Colonic mucosa (tissue), 4 donors: ENCODE data around the gene PIGU. TPM values are rescaled to one million over a fixed set of nuclear protein-coding genes. Genes with fewer than 3 reads are reported as not detected.
A peak's percentile ranks its signal among the peaks of the same experiment; 100 is the strongest.

Experiments
- DNase-seq: peaks from one replicate; pipeline ENCODE4 v3.0.0-alpha.2; 2020
- H3K27ac ChIP-seq: fragments of 200-600 bp; one replicate; pipeline ENCODE4 v1.8.0; 2021
- H3K27me3 ChIP-seq: fragments of 200-600 bp; one replicate; pipeline ENCODE4 v1.8.0; 2021
- H3K36me3 ChIP-seq: fragments of 200-600 bp; one replicate; pipeline ENCODE4 v1.8.0; 2021
- H3K4me1 ChIP-seq: fragments of 200-600 bp; one replicate; pipeline ENCODE4 v1.8.0; 2021; ENCODE audit warnings: mild to moderate bottlenecking
- H3K4me3 ChIP-seq: fragments of 200-600 bp; one replicate; pipeline ENCODE4 v1.8.0; 2021
- H3K9ac ChIP-seq, 2 donors: one replicate each; pipeline ENCODE4 v1.7.0; 2013; ENCODE audit warnings: control low read depth in 2 of 2, low read depth in 2 of 2, low read length in 2 of 2
- H3K9me3 ChIP-seq: fragments of 200-600 bp; one replicate; pipeline ENCODE4 v1.8.0; 2021
- intact Hi-C: fragments of 100-400 bp; cut with DNase I; formaldehyde crosslinking; loops from one replicate; pipeline ENCODE4 v1.14.1; 2022
- total RNA-seq, 2 donors: library from RNA; stranded (reverse); fragmentation: NEBNext Ultra II Directional in 1 of 2; extraction: Animal tissue kit (Norgen Biotek cat#: 25700) in 1 of 2; gene quantifications; one replicate each; pipeline ENCODE4 v1.2.1, GENCODE V29; 2021
- TF ChIP-seq, protein P1 (sequence below): fragments of 200-600 bp; IDR thresholded peaks from one replicate; pipeline ENCODE4 v1.8.0; 2022; ENCODE audit warnings: antibody characterized with exemption, mild to moderate bottlenecking
- donor health status: healthy.
- donor health status: DM: no; HTN: no; CAD: no.
- donor health status: DM: no; HTN: no; CAD: no.

Gene PIGU
- total RNA-seq, 2 donors from 2014 or later: 22.3 to 32.6 TPM

- TF ChIP-seq, protein P1, sequence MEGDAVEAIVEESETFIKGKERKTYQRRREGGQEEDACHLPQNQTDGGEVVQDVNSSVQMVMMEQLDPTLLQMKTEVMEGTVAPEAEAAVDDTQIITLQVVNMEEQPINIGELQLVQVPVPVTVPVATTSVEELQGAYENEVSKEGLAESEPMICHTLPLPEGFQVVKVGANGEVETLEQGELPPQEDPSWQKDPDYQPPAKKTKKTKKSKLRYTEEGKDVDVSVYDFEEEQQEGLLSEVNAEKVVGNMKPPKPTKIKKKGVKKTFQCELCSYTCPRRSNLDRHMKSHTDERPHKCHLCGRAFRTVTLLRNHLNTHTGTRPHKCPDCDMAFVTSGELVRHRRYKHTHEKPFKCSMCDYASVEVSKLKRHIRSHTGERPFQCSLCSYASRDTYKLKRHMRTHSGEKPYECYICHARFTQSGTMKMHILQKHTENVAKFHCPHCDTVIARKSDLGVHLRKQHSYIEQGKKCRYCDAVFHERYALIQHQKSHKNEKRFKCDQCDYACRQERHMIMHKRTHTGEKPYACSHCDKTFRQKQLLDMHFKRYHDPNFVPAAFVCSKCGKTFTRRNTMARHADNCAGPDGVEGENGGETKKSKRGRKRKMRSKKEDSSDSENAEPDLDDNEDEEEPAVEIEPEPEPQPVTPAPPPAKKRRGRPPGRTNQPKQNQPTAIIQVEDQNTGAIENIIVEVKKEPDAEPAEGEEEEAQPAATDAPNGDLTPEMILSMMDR: no peak
- H3K4me3 ChIP-seq: no peak overlapping the region
- peak overlapping the region in 1 of 2 donors; percentile 26 for H3K9ac ChIP-seq
- H3K27me3 ChIP-seq: no peaks in the 10 kb centered on the region
- no peaks in the 10 kb centered on the region for H3K9me3 ChIP-seq
- DNase-seq: no peak
- H3K4me1 ChIP-seq: no peaks in the 10 kb centered on the region
- no peaks in the 10 kb centered on the region for H3K36me3 ChIP-seq
- intact Hi-C loops: no loop called here
- peak overlapping the region; percentile 4 for H3K27ac ChIP-seq
Measured at GRCh38 chr20:34627458-34627857, 49.4 kb downstream of the PIGU start.

GRCh38 chr20:34626992-34627391 lies 49.9 kb downstream of the PIGU start:
- Histone ChIP-seq H3K4me1 (peaks cover 2% of the 10 kb centered on the region), H3K36me3 (no peaks in the 10 kb centered on the region), H3K27ac (no peak overlapping the region), H3K9ac (no peak overlapping the region), H3K27me3 (no peaks in the 10 kb centered on the region), H3K4me3 (no peak overlapping the region), H3K9me3 (no peaks in the 10 kb centered on the region)
- TF ChIP-seq, protein P1: no peak
- intact Hi-C loops: no loop called here
- no peak for DNase-seq

DNA sequence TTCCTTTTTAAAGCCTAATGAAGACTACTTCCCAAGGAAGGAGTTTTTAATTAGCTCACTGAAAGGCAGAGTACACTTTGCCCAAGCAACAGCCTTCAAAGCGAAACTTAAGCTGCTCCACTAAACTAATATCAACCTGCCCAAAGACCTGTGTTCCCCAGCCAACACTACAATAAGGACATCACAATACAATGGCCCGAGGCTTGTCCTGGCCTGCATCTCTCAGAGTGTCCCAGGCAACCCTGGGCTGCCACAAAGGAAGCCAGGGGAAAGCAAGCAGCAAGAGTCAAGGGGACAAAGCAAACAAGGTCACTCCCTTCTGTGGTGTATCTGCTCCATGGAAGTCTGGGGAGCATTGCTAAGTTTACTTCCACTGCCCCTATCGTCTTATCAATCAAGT lies 52.3 kb downstream of the PIGU start:
- Histone ChIP-seq H3K27me3 (no peaks in the 10 kb centered on the region), H3K4me1 (peaks cover 4% of the 10 kb centered on the region), H3K36me3 (no peaks in the 10 kb centered on the region), H3K9ac (no peak overlapping the region), H3K4me3 (no peak overlapping the region), H3K9me3 (no peaks in the 10 kb centered on the region), H3K27ac (no peak overlapping the region)
- TF ChIP-seq, protein P1: no peak
- intact Hi-C loops: no loop called here
- no peak for DNase-seq

- Histone ChIP-seq H3K4me3 (no peak overlapping the region), H3K9me3 (no peaks in the 10 kb centered on the region), H3K36me3 (no peaks in the 10 kb centered on the region), H3K27me3 (no peaks in the 10 kb centered on the region), H3K9ac (no peak overlapping the region), H3K4me1 (peaks cover 4% of the 10 kb centered on the region), H3K27ac (peak overlapping the region; percentile 65)
- no peak for DNase-seq
- intact Hi-C loops: no loop called here
- TF ChIP-seq, protein P1: no peak
Measured at GRCh38 chr20:34622821-34623451, 54.0 kb downstream of the PIGU start.

- TF ChIP-seq, protein P1: no peak
Measured at GRCh38 chr20:34621383-34622367, 55.2 kb downstream of the PIGU start.

More at GRCh38 chr20:34621383-34622367, 55.2 kb downstream of the PIGU start:
- intact Hi-C loops: no loop called here
- H3K4me3 ChIP-seq: no peak overlapping the region
- peak overlapping the region in 1 of 2 donors; percentile 6 for H3K9ac ChIP-seq
- H3K27ac ChIP-seq: peak overlapping the region; percentile 65
- no peaks in the 10 kb centered on the region for H3K27me3 ChIP-seq
- H3K36me3 ChIP-seq: no peaks in the 10 kb centered on the region
- H3K9me3 ChIP-seq: no peaks in the 10 kb centered on the region
- peak; percentile 64 for DNase-seq
- peaks cover 4% of the 10 kb centered on the region for H3K4me1 ChIP-seq
